ENCODE measurements around the gene OR2AE1. TPM values are rescaled to one million over a fixed set of nuclear protein-coding genes. Genes with fewer than 3 reads are reported as not detected.
A peak's percentile ranks its signal among the peaks of the same experiment; 100 is the strongest.

Gene OR2AE1
- total RNA-seq, 5 donors from 2014 or later (not counting 1 experiment from before 2014, with no cell fraction given): 0.35 to 1.3 (median 1.0) TPM; not detected in 1

GRCh38 chr7:99843808-99844207 is 33.0 kb downstream of the OR2AE1 start:
- H3K4me1 ChIP-seq (ENCODE audit: control insufficient read depth in 1 of 2, extremely low read depth in 1 of 2, insufficient read depth in 2 of 2, low read length in 2 of 2): no peaks in the 10 kb centered on the region
- no peak for ATAC-seq (replicated peaks in 1 of 4)
- H3K9me3 ChIP-seq: no peaks in the 10 kb centered on the region
- H3K36me3 ChIP-seq (ENCODE audit: control insufficient read depth in 2 of 2, extremely low read depth in 1 of 2, insufficient read depth in 1 of 2, low read length in 1 of 2): no peaks in the 10 kb centered on the region
- Mint-ChIP-seq H3K36me3 (no peaks in the 10 kb centered on the region), H3K4me3 (no peak overlapping the region), H3K9me3 (no peaks in the 10 kb centered on the region), H3K27ac (no peak overlapping the region), H3K27me3 (peaks cover 8 to 15% of the 10 kb centered on the region in 2 donors), H3K4me1 (no peaks in the 10 kb centered on the region)
- H3K4me3 ChIP-seq (ENCODE audit: control insufficient read depth in 1 of 2, extremely low read depth in 1 of 2, low read length in 1 of 2): no peak overlapping the region
- ChIA-PET CTCF (no interaction called here), POLR2A (no interaction called here)
- no CpG with 5 or more reads among the region's 4 CpGs for WGBS (ENCODE audit: insufficient coverage)
- no peak overlapping the region for H3K27ac ChIP-seq (ENCODE audit: low read length)
- no peak for DNase-seq
- peaks cover 0 to 6% of the 10 kb centered on the region in 2 experiments for H3K27me3 ChIP-seq (replicated peaks in 1 of 2; ENCODE audit: control insufficient read depth in 2 of 2, extremely low read depth in 1 of 2, insufficient read depth in 2 of 2, low read length in 1 of 2)

GRCh38 chr7:99842926-99843325 is 33.9 kb downstream of the OR2AE1 start:
- H3K36me3 Mint-ChIP-seq: no peaks in the 10 kb centered on the region
- H3K27ac Mint-ChIP-seq: no peak overlapping the region
- Histone ChIP-seq H3K27me3 (replicated peaks in 1 of 2; ENCODE audit: control insufficient read depth in 2 of 2, extremely low read depth in 1 of 2, insufficient read depth in 2 of 2, low read length in 1 of 2) (peaks cover 0 to 6% of the 10 kb centered on the region in 2 experiments), H3K36me3 (ENCODE audit: control insufficient read depth in 2 of 2, extremely low read depth in 1 of 2, insufficient read depth in 1 of 2, low read length in 1 of 2) (no peaks in the 10 kb centered on the region), H3K4me1 (ENCODE audit: control insufficient read depth in 1 of 2, extremely low read depth in 1 of 2, insufficient read depth in 2 of 2, low read length in 2 of 2) (no peaks in the 10 kb centered on the region), H3K4me3 (ENCODE audit: control insufficient read depth in 1 of 2, extremely low read depth in 1 of 2, low read length in 1 of 2) (no peak overlapping the region), H3K9me3 (no peaks in the 10 kb centered on the region), H3K27ac (ENCODE audit: low read length) (no peak overlapping the region)
- ATAC-seq (replicated peaks in 1 of 4): no peak
- H3K9me3 Mint-ChIP-seq: no peaks in the 10 kb centered on the region
- peaks cover under 1 to 1% (median under 1%) of the 10 kb centered on the region in 3 donors for H3K4me1 Mint-ChIP-seq
- ChIA-PET POLR2A (no interaction called here), CTCF (no interaction called here)
- peaks cover 3 to 10% of the 10 kb centered on the region in 2 donors for H3K27me3 Mint-ChIP-seq
- no peak overlapping the region for H3K4me3 Mint-ChIP-seq
- no peak for DNase-seq
- no CpG with 5 or more reads among the region's 2 CpGs for WGBS (ENCODE audit: insufficient coverage)

DNA sequence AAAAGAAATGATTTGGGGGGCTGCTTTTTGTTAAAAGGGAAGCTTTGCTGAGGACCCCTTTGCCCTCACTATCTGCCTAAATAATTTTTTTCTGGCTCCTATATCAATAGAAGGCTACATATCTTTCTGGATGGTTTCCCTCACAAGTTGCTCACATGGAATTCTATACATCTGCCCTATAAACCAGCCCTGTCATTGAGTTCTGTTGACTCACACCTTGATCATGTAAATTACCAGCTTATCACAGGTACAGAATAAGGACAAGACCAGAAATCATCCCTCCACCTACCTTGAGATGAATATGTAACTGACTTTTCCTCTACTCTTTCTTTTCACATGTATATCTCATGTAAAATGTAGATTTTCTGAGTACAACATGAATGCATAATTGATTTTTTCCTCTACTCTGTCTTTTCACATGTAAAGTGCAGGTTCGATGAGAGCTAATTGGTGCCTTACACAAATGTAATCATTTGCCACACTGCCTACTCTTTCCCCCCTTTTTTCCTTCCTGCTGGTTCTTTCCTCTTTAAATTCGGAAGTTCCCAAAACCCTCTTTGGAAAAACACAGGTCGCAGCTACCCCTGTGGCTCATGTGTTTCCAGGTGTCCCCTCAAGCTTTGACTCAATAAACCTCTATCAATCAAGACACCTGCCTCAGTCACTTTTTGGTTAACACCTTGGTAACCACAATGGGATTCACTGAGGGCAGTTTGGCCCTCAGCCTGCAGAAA is 36.5 kb downstream of the OR2AE1 start:
- Mint-ChIP-seq H3K36me3 (no peaks in the 10 kb centered on the region), H3K9me3 (no peaks in the 10 kb centered on the region), H3K27ac (no peak overlapping the region), H3K4me1 (peaks cover 2 to 5% (median 4%) of the 10 kb centered on the region in 3 donors), H3K4me3 (no peak overlapping the region), H3K27me3 (peaks cover 0 to 3% of the 10 kb centered on the region in 2 donors)
- Histone ChIP-seq H3K4me3 (ENCODE audit: control insufficient read depth in 1 of 2, extremely low read depth in 1 of 2, low read length in 1 of 2) (no peak overlapping the region), H3K36me3 (ENCODE audit: control insufficient read depth in 2 of 2, extremely low read depth in 1 of 2, insufficient read depth in 1 of 2, low read length in 1 of 2) (no peaks in the 10 kb centered on the region), H3K27me3 (replicated peaks in 1 of 2; ENCODE audit: control insufficient read depth in 2 of 2, extremely low read depth in 1 of 2, insufficient read depth in 2 of 2, low read length in 1 of 2) (peaks cover 0 to 3% of the 10 kb centered on the region in 2 experiments), H3K27ac (ENCODE audit: low read length) (no peak overlapping the region), H3K9me3 (no peaks in the 10 kb centered on the region), H3K4me1 (ENCODE audit: control insufficient read depth in 1 of 2, extremely low read depth in 1 of 2, insufficient read depth in 2 of 2, low read length in 2 of 2) (peaks cover 0 to 2% of the 10 kb centered on the region in 2 experiments)
- CTCF ChIA-PET: no interaction called here
- DNase-seq (no peak), ATAC-seq (replicated peaks in 1 of 4) (no peak)
- 83% methylated on average over 3 of the region's 3 CpGs for WGBS (ENCODE audit: insufficient coverage)
- POLR2A ChIA-PET: no interaction called here

GRCh38 chr7:99839287-99840021 is 37.4 kb downstream of the OR2AE1 start:
- H3K4me3 ChIP-seq (ENCODE audit: control insufficient read depth in 1 of 2, extremely low read depth in 1 of 2, low read length in 1 of 2): no peak overlapping the region
- H3K36me3 ChIP-seq (ENCODE audit: control insufficient read depth in 2 of 2, extremely low read depth in 1 of 2, insufficient read depth in 1 of 2, low read length in 1 of 2): no peaks in the 10 kb centered on the region
- H3K4me1 ChIP-seq (ENCODE audit: control insufficient read depth in 1 of 2, extremely low read depth in 1 of 2, insufficient read depth in 2 of 2, low read length in 2 of 2): peaks cover 0 to 2% of the 10 kb centered on the region in 2 experiments
- DNase-seq (no peak), ATAC-seq (replicated peaks in 1 of 4) (no peak)
- Mint-ChIP-seq H3K4me3 (no peak overlapping the region), H3K27me3 (peaks cover 0 to 3% of the 10 kb centered on the region in 2 donors), H3K27ac (no peak overlapping the region), H3K36me3 (no peaks in the 10 kb centered on the region), H3K9me3 (no peaks in the 10 kb centered on the region), H3K4me1 (peaks cover 2 to 5% (median 4%) of the 10 kb centered on the region in 3 donors)
- peaks cover 0 to 3% of the 10 kb centered on the region in 2 experiments for H3K27me3 ChIP-seq (replicated peaks in 1 of 2; ENCODE audit: control insufficient read depth in 2 of 2, extremely low read depth in 1 of 2, insufficient read depth in 2 of 2, low read length in 1 of 2)
- WGBS (ENCODE audit: insufficient coverage): 68% methylated on average over 3 of the region's 7 CpGs
- H3K9me3 ChIP-seq: no peaks in the 10 kb centered on the region
- ChIA-PET POLR2A (interaction anchor here in 1 of 2 donors (1.0 kb wide), 1 partner anchor 313 kb away, joined by 3 read pairs; no protein-coding TSS in a partner anchor), CTCF (interaction anchor here in 1 of 2 donors (0.6 kb wide), 1 partner anchor 149 kb away, joined by 9 read pairs; no protein-coding TSS in a partner anchor)
- no peak overlapping the region for H3K27ac ChIP-seq (ENCODE audit: low read length)

- no peak overlapping the region for H3K27ac Mint-ChIP-seq
- peak in 1 of 35 experiments; percentile 19 for DNase-seq
- H3K36me3 Mint-ChIP-seq: no peaks in the 10 kb centered on the region
- H3K4me1 ChIP-seq (ENCODE audit: control insufficient read depth in 1 of 2, extremely low read depth in 1 of 2, insufficient read depth in 2 of 2, low read length in 2 of 2): peaks cover 0 to 2% of the 10 kb centered on the region in 2 experiments
- 93% methylated on average over 2 of the region's 5 CpGs for WGBS (ENCODE audit: insufficient coverage)
- H3K4me3 Mint-ChIP-seq: no peak overlapping the region
- peaks cover 0 to 3% of the 10 kb centered on the region in 2 experiments for H3K27me3 ChIP-seq (replicated peaks in 1 of 2; ENCODE audit: control insufficient read depth in 2 of 2, extremely low read depth in 1 of 2, insufficient read depth in 2 of 2, low read length in 1 of 2)
- POLR2A ChIA-PET: no interaction called here
- no peak overlapping the region for H3K4me3 ChIP-seq (ENCODE audit: control insufficient read depth in 1 of 2, extremely low read depth in 1 of 2, low read length in 1 of 2)
- no peak for ATAC-seq (replicated peaks in 1 of 4)
- no peaks in the 10 kb centered on the region for H3K36me3 ChIP-seq (ENCODE audit: control insufficient read depth in 2 of 2, extremely low read depth in 1 of 2, insufficient read depth in 1 of 2, low read length in 1 of 2)
- no peak overlapping the region for H3K27ac ChIP-seq (ENCODE audit: low read length)
- H3K9me3 ChIP-seq: no peaks in the 10 kb centered on the region
- H3K4me1 Mint-ChIP-seq: peaks cover 2 to 5% (median 4%) of the 10 kb centered on the region in 3 donors
- no peaks in the 10 kb centered on the region for H3K9me3 Mint-ChIP-seq
- CTCF ChIA-PET: no interaction called here
- peaks cover 0 to 12% of the 10 kb centered on the region in 2 donors for H3K27me3 Mint-ChIP-seq
Measured at GRCh38 chr7:99837649-99838361, 39.0 kb downstream of the OR2AE1 start.

GRCh38 chr7:99835189-99835588 is 41.6 kb downstream of the OR2AE1 start:
- Mint-ChIP-seq H3K27ac (no peak overlapping the region), H3K9me3 (no peaks in the 10 kb centered on the region), H3K4me3 (no peak overlapping the region), H3K27me3 (peaks cover 2 to 22% of the 10 kb centered on the region in 2 donors), H3K4me1 (peaks cover 2 to 5% (median 4%) of the 10 kb centered on the region in 3 donors), H3K36me3 (no peaks in the 10 kb centered on the region)
- Histone ChIP-seq H3K27me3 (replicated peaks in 1 of 2; ENCODE audit: control insufficient read depth in 2 of 2, extremely low read depth in 1 of 2, insufficient read depth in 2 of 2, low read length in 1 of 2) (no peaks in the 10 kb centered on the region), H3K4me3 (ENCODE audit: control insufficient read depth in 1 of 2, extremely low read depth in 1 of 2, low read length in 1 of 2) (no peak overlapping the region), H3K4me1 (ENCODE audit: control insufficient read depth in 1 of 2, extremely low read depth in 1 of 2, insufficient read depth in 2 of 2, low read length in 2 of 2) (peaks cover 0 to 2% of the 10 kb centered on the region in 2 experiments), H3K9me3 (no peaks in the 10 kb centered on the region), H3K27ac (ENCODE audit: low read length) (no peak overlapping the region), H3K36me3 (ENCODE audit: control insufficient read depth in 2 of 2, extremely low read depth in 1 of 2, insufficient read depth in 1 of 2, low read length in 1 of 2) (no peaks in the 10 kb centered on the region)
- ChIA-PET CTCF (no interaction called here), POLR2A (no interaction called here)
- DNase-seq (no peak), ATAC-seq (replicated peaks in 1 of 4) (no peak)
- WGBS (ENCODE audit: insufficient coverage): 93% methylated on average over 2 of the region's 4 CpGs
